AG09319 (cell line): ENCODE measurements around the gene CALML3.

Experiments
- DNase-seq: peaks from one replicate; pipeline ENCODE4 v3.0.0-alpha.2; 2010; ENCODE audit warnings: low read depth; ENCODE audit errors: extremely low read depth
- CTCF ChIP-seq: IDR thresholded peaks from 2 replicates; pipeline ENCODE4 v1.5.1; 2011; ENCODE audit warnings: low read depth, mild to moderate bottlenecking, inconsistent platforms, low read length, moderate library complexity

Gene CALML3

DNA sequence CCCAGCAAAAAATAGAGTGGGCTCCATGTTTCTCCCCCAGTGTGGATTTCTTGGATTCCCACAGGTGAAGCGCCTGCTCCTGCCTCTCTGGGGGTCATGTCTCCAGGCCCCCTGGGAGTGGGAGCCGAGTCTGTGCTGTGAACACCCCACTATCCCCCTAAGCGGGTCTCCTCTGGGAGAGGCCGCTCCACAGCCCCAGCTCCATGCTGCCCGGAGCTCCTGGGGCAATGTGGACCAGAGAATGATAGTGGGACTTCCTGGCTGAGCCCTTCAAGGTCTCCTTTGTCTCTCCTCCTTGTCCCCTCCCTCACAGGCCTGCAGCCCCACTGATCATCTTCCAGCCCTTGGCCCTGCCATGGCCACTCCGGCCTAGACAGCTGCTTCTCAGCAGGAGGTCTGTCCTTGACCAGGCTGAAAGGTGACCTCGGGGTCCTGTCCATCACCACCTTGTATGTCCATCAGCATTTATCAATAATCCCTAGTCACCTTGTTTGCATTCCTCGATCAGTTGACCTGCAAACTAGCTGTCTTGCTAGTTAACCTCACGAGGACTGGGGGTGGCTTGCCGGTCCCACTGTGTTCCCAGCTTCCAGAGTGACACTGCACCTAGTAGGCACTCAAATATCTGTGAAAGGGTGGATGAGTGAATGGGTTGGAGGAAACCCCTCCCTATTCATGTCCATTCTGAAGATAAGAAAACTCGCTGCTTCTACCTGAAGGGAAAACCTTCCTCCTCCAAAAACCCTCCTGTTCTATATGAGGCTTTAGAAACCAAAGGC lies 776 bp upstream of the CALML3 start:
- no peak for TF ChIP-seq CTCF
- DNase-seq, result no peak

GRCh38 chr10:5525561-5526341 lies 990 bp downstream of the CALML3 start:
- no peak for DNase-seq

DNA sequence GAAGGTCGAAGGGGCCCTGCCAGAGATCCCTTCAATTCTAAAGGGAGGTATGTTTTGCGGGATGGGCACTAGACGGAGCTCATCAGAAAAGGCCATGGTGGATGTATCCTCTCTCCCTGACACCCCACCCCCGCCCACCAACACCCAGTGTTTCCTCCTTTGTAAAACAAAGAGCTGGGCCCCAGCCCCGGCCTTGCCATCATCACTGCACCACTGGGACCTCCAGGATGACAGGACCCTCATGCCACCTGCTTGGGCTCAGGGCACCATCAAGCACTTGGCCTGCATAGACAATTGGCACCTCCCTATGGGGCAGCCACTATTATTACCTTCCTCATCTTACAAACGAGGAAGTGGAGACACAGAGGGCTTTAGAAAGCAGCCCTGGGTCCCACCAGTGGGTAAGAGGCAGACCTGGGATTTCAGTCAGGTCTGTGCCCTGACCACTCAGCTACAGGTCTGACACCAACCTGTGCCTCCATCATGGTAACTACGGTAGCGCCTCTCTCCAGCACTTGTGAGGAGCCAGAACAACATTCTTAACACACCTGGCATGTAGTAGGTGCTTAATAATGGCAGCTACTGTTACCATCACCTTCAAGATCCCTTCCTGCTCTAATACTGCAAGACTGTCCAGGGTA lies 2.0 kb downstream of the CALML3 start:
- no peak for TF ChIP-seq CTCF
- no peak for DNase-seq

More at GRCh38 chr10:5525561-5526341, 990 bp downstream of the CALML3 start:
- no peak for TF ChIP-seq CTCF

- TF ChIP-seq CTCF, result no peak
- no peak for DNase-seq
These were observed 2.8 kb downstream of the CALML3 start for GRCh38 chr10:5527332-5528200.

DNA sequence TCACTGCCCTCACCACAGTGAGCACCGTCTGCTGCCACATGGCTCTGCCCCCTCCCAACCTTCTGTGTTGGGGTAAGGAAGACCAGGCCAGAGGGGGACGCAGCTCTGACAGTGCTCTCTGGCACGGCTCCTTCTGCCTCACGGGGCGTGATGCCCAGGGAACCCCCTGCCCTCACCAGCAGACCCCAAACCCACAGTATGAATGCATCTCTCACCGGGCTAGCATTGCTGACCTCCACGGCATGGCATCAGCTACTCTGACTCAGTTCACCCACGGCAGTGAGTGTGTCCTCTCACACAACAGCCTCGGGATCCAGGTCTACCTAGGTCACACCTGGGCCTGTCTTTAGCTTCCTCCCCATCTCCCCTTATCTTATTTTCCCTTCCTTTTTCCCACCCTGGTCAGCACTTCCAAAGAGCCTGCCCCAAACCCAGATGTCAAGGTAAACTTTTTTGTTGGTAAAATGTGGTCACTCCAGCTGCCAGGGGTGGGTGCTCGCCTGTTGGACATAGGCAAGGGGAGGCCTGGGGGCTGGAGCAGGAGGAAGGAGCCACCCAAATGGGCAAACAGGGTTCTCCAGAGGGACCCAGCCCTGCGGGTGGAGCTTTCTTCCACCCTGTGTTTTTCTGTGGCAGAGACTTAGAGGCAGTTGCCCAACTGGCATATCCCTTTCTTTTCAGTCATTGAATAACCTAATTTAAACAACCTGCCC lies 4.4 kb downstream of the CALML3 start:
- DNase-seq, result no peak
- no peak for TF ChIP-seq CTCF

- DNase-seq, result no peak
These were observed 5.1 kb downstream of the CALML3 start for GRCh38 chr10:5529702-5530411.

More at GRCh38 chr10:5529702-5530411, 5.1 kb downstream of the CALML3 start:
- no peak for TF ChIP-seq CTCF
